Activated gamma-delta T cell treated with Interleukin-2 at 50 U/mL for 16 hours (primary cell): ENCODE results near the gene PIGO.

Experiments used
- DNase-seq: peaks from one replicate; pipeline ENCODE4 v3.0.0-alpha.2; 2020

Gene PIGO

DNA sequence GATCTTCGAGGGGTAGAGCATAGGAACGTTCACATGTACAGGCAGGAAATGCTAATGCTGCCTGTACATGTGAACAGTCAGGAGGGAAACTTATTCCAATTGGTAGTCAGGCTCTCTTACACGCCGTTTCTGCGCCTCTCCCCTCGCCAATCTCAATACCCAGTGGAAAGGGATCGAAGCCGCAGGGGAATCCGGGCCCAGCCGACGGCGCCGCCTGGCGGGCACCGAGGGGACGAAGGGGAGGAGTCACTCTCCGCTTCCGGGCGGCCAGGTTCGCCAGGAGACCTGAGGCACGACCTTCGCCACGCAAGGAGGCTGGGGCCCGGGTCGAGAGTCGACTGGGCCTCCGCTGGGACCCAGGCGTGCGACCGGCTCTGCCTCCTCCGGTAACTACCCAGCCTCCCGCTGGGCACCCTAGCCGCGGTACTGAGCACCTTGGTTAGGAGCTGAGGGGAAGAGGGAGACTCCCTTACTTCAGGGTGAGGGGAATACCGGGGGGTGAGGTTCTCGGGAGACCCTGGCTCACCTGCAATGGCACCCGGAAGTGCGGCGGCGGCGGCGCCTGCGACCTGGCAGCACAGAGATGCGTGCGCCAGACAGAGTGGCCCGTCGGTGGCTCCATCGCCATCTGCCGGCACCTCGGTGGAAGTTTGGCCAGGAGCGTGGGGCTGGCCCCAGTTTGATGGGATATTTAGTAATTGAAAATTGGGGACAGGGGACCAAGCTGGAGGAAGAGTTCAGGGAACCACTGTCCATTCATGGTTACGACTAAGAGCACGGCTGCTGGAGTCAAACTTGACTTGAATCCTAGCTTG is at the start of gene PIGO:
PIGO (minus strand) TSS at position 557 of the 815 bp plus-strand sequence. CDS start 1,026 bp downstream, outside the sequence.
- peak; percentile 87 for DNase-seq

DNA sequence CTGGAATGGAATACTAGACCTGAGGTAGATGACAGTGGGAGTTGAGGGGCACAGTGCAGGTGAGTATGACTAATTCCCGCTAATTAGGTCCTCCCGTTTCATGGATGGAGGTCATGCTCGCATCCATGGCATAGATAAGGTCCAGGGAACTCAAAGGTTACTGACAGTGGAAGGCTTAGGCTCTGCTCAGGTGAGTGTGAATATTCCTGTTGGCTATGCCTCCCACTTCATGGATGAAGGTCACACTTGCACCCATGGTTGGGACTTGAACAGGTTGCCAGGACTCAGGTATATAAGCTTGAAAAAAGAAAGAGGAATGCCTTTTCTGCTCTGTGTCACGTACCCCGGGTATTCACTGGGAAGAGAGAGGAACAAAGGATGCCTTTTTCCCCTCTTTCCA is 45.6 kb upstream of the PIGO start:
- DNase-seq, result no peak

DNA sequence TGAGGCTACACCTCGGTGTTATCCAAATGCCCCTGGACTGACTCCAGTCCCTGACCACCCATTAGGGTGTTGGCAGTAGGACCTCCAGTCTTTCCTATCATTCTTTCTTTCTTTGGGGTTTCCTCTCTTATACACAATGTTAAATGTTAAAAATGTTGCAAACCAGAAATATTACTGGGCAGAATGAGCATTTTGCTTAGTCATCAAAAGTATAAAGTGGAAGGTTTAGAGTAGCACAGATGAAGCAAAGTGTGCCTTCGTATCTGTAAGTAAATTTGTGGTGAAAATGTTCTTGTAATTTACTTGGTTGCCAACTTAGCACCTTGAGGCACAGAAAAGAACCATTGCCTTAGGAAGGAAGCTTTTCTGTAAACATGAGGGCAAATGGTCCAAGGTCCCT is 43.7 kb upstream of the PIGO start:
- DNase-seq, result no peak

DNA sequence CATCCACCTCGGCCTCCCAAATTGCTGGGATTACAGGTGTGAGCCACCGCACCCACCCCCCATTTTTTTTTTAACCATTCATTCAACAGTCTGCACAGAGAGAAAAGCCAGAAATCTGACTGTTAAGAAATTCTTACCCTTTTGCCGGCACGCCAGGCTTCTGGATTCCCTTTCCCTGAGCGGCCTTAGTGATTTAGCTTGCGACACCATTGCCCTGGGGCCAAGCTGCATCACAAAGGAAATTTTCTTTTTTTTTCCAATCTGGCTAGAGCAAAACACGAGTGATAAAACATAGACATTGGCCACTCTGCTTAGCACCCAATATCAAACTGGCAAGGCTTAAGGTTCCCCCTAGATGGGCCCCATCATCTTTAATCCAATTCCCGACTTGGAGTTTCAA is 40.5 kb upstream of the PIGO start:
- DNase-seq, result no peak

DNA sequence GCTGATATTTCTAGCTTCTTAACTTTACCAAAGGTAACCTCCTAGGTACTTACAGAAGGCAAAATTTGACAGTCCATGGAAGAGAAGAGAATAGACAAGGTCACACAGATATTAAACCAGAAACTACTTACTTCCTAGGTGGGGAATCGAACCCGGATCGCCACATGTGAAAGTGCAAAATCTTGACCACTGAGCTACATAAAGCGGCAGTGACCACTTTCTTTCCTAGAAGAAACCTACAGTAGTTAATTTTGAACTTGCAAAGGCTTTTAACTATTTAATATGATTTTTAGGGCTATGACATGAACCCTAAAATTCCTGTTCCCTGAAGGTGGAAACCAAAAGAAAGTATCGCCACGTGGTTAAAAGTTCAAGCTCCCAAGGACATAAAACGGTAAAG is 39.6 kb upstream of the PIGO start:
- no peak for DNase-seq

DNA sequence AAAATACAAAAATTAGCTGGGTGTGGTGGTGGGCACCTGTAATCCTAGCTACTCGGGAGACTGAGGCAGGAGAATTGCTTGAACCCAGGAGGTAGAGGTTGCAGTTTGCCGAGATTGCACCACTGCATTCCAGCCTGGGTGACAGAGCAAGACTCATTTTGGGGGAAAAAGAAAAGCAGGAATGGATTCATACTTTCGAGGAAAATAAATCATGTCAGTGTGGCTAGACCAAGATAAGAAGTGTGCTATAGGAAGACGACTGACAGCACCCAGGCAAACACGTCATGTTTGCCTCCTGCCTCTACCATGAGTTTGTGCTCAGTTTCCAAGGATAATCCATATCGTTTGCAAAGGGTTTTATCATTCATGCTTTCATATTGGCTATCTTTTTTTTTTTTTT is 38.5 kb upstream of the PIGO start:
- no peak for DNase-seq

DNA sequence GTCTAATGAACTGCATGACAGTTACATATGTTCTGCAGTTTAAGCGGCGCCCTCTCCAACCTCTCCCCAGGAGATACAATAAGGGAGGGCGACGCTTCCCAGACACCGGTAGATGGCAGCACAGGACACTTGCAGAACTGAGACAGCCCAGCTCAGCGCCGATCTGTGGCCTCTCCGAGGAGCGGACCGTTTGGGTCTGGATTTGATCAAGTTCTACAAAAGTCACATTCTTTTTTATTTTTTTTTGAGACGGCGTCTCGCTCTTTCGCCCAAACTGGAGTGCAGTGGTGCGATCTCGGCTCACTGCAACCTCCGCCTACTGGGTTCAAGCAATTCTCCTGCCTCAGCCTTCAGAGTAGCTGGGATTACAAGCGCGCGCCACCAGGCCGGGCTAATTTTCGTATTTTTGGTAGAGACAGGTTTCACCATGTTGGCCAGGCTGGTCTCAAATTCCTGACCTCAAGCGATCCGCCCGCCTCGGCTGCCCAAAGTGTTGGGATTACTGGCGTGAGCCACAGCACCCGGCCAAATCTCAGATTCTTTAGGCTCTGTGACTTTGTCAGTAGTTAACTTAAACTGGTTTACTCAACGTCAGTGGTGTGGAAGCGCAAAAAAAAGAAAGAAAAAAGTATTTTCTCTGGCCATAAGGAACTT is 20.6 kb upstream of the PIGO start:
- peak; percentile 89 for DNase-seq

DNA sequence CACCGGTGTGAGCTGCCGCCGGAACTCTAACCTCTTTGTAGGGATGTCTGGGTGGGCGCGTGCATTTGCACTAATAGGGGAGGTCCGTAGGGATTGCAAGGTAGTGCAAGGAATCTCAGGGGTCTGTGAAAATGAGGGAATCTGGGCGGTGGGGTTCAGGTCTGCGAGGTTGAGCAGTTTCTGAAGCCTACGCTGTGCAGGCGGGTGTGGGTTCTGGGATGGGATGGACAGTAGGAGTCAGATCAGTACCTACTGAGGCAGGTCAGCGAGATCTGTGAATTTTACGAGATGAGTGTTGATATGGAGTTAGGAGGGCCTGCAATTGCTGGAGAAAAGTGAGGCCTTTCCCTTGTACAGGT is 20.1 kb upstream of the PIGO start:
- DNase-seq, result no peak

DNA sequence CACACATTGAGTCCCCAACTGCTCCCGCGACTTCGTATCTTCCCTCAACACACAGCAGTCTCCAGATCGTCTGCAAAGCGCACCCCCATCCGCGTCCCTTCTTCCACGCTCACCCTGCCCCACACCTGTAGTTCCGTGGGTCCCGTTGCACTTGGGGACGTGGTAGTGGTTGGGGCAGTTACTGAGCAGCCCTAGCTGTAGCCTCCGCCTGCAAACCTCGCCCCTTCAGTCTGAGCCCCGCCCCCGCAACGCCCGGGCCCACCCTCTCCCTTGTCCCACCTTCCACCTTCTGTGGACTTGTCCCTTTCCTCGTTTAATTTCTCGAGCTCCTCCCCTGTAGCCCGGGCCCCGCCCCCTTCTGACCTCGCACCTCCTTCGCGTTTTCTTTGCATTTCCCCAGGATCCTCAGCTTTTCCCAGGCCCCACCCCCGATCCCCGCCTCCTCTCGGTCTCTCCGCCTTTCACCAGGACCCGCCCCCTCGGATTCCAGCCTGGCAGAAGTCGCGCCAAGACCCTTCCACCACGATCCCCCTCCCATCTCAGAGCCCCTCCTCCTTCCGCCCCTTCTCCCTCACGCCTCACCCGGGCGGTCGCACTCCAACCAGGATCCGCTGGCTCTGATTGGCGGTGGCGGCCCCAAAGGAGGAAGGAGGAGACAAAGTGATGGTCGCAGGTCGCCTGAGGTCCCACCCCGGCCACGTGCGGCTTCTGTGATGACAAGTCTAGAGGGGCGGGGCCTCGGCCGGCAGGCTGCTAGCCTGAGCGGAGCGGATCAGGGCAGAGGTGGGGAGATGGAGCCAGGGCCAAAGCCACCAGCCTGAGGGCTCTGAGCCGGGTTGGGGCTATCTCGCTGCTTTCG is 19.5 kb upstream of the PIGO start, which contains the start of gene ATOSB:
ATOSB (minus strand) TSS at position 183 of the 859 bp plus-strand sequence. CDS start 7,588 bp downstream, outside the sequence.
- peak; percentile 92 for DNase-seq

DNA sequence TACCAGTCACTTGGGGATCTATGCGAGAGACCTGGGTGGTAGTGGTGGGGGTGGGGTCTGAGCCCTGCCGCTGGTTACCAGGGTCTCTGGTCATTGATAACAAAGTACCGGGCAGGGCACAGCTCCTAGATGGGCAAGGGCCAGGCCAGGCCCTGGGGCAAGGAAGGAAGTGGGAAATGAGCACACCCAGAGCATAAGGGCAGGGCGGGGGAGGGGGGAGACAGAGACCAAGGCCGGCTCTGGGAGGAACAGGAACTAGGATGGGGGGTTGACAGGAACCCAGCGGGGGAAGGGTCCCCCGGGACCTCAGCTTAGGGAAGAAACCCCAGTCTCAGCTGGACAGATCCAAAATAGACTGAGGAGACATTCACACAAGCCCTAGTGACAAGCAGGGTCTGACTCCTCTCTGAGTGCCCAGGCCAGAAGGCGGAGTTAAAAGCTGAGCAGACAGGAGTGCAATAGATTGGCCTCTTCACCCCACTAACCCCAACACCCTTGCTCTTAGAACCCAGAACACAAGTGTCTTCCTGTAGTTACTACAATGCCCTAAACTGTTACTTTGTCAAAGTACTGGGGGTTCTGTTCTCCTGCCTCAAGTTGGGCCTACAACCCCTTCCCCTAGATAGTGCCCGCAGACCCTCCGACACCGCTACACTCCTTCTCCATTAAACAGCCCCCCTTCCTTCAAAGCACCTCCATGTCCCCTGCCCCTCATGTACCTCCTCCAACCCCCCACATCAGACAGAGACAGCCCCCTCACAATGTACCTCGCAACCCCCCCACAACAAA is 18.6 kb upstream of the PIGO start:
- no peak for DNase-seq

DNA sequence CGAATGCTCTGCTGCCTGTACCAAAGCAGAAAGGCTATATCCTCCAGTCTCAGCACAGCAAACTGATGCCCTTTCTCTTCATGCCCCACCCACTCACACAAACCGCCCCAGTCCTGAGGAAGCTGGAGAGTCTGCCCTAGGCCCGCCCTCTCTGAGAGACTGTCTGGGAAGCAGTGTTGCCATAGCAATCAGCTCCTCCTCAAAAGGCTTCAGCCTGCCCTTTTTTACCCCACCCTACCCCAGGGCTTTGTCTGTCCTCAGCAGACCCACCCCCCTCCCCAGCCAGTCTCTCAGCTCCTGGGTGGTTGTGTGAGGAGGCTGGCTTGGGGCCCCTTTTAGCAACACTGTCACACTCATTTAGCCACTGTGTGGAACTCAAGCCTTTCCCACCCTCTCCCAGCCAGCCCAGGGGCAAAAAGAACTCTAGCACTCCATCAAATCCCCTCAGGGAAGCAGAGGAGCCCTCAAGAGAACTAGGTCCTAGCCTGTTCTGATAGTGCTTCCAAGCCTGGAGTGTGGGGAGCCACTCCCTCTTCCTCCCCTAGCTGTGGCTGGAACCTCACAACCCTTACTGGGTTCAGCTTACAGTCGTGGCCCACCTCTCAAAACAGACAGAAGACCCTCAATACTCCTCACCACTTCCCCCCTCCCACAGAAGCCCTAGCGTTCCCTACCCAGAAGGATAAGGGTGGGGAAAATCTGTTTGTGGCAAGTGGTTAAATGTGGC is 17.9 kb upstream of the PIGO start:
- DNase-seq, result peak; percentile 43

DNA sequence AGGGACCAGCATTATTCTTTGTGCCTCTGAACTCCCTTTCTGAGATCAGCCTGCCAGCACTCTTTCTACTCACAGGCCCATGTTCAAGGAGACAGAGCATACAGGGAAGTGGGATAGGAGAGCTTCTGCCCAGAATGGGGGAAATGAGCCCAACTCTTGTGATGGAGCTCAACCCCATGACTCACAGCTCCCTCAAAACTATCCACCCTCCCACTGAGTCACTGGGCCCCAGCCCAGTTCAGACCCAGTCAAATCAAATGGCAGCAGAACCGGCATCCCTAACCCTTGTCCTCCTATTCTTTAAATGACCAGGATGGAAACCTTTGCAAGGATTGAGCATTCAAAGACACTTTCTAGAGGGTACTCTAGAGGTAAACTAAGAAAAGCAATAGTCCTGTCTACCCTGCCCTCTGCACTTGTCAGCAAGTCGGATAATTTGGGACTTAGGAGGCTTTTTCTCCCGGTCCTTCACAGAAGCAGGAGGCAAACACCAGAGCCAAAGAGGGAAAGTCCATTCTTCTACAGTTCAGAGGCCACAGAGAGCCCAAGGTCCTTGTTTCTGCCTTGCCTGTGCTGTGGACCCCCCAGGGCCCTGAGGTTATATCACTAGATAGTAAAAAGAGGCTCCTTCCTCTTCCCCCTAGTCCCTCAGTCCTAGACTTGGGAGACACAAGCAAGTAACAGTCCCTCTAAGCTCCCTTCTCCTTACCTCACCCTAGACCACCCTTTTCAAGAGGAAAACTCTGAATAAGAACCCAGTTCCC is 16.0 kb upstream of the PIGO start:
- no peak for DNase-seq

DNA sequence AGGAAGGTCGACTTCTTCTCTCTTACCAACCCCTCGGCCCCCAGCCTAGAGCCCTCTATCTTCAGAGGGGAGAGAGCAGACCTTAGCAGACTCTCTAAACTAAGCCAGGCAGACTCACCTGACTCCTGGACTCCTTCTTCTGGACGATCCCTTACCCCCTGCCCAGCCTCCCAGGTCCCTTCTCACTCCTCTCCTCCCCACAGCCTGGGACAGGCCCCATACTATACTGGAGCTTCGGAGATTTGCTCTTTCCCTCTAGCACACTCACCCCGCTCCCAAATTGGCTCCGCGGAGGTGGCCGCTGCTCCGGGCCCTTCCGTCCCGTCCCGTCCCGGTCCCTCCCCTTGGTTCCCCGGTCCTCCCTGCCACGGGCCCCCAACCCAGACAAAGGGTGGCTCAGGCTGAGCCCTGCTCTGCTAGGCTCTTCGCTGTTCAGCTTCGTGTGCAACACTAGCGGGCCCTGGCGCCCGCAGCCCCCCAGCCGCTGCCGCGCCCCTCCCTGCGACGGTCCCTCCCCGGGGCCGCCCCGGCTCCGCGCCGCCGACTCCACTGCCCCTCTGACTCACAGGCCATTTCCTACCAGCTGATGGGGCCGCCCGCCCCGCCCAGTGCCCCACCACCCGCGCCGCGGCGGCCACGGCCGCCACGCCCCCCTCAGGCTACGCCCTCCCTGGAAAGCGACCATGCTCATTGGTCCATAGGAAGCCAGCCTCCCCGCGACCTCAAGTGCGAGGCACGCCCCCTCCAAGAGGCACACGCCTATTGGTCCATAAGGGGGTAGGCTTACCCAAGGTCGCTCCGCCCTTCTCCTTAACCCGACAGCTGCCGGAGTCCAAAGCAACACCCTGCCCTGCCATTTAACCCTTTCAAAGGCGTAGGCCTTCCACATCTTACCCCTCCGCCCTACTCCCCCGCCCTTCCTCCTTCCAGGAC is 14.9 kb upstream of the PIGO start:
- DNase-seq, result peak; percentile 96

DNA sequence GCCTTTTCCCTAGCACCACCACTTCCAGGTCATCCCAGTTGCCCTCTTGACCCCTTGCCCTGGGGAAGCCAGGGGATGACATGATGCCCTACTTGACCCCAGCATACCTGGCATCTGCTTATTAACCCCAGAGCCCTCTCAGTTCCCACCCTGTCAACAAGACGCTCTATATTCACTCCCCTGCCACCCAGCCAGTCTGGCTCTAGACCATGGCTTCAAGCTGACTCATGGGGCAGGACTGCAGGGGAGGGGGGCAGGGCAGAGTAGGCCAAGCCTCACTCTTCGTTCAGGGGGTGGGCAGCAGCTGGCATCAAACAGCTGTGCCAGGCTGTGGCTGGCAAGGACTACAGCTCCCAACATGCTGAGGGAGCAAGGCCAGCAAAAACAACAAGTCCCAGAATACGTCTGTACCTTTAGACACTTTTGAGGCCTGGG is 14.0 kb upstream of the PIGO start:
- DNase-seq, result no peak

DNA sequence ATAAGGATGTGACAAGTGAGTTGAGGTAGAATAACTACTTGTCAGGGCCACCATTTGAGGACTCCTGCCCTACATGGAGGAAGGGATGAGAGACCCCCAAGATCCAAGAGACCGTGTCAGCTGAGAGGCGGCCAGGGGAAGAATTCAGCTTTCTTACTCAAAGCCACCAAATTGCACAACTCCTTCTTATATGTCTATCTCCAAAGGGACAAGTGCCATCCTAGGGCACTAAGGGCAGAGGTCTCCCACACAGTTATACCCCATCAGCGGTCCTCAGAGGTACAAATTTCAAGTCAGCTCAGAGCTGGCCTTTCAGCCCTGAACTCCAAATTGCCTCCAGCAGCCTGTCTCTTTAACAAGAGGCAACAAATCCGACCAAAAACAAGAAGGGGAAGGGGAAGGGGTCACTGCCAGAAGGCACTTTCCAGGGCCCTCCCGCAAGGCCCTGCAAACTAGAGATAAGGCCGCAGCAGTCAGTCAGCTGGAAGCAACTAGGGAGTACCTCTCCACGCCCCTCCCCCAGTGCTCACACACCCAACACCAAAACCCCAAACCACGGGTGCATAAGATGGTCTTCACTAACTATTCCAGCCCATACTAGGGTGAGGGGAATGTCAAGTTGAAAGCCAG is 12.7 kb upstream of the PIGO start:
- DNase-seq, result no peak

DNA sequence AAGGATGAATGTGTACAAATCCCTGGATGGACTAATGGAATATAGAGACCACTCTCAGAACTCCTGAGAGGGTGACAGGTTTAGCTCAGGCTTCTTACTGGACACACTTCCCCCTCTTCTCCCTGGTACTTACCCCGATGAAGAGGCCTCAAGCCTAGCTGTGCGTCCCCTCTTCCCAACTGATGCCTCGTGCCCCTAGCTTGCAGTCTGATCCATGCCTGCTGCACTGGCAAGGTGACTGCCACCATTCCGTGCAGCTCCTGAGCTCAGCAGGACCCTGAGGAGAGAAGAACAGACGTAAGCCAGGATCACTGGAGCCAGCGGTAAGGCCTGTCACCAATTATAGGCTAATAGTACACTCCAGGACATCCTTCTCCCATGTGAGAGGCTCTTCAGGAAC is 12.1 kb upstream of the PIGO start:
- DNase-seq, result no peak

DNA sequence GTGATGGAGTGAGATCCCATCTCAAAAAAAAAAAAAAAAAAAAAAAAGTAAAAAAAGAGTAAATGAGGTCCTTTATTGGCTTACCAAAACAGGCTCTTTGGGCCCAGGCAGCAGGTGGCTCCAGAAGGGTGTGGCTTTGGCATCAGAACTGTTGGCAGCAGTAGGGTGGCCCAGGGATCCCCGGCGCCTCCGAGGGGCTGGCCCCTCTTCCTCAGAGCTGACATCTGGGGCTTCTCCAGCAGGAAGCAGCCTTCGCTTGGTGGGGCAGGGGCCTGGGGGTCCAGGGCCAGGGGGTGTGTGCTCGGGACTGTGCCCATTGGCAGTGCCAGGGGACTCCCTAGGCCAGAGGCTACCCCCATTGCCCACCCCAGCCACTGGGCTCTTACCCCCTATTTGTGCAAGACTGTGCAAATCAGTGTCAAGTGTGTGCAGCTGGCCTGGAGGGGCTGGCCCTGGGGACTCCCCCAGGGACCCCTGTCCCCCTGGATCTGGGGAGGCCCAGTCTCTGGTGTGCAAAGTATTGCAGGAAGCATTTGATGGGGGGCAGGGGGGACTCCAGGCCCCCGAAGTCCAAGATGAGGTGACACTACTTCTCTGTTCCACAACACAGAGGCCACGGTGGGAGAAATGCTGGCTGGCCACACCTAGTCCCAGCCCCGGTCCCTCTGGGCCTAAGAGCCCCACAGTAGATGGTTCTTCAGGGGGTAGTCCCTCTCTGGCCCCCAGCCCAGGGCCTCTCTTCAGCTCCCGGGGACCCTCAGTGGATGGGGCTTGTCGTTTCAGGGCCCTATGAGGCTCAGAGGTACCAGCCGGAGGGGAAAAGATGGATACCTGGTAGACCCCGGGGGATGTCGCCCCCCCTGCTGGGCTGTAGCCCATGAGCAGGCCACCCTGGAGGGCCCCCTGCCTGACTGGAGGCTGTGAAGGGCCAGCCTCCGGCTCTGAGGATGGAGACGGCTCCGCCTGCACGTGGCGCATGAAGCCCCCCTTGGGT is 11.2 kb upstream of the PIGO start:
- DNase-seq, result no peak

DNA sequence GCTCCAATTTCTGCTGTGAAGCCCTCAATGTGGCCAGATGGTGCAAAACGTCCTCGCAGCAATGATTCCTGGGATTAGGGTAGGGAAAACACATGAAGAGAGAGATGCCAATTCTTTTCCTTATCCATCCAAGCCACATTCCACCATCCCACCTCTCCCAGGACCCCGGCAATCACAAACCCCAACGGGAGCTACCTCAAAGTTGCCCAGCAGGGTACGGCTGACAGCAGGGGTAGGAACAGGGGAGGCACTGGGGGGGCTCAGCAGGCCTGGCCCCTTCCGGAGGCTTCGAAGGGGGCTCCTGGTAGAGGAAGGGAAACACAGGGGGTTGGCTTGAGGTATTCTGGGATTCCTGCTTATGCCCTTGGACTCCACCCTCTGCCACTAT is 9.9 kb upstream of the PIGO start:
- no peak for DNase-seq
